HCT116 (cell line): ENCODE results near the gene ALCAM. TPM values are rescaled to one million over a fixed set of nuclear protein-coding genes. Genes with fewer than 3 reads are reported as not detected.

Experiments used
- ATAC-seq: fragments of 200-7000 bp; cut with Tn5 transposase; 2 replicates; pipeline ENCODE4 v1.9.1; 2020; ENCODE audit warnings: mild to moderate bottlenecking, moderate library complexity
- BruUV-seq: library from RNA; stranded (reverse); fragments of 400-500 nt; replicated peaks from 2 replicates; lab custom pipeline; 2021; lab: Mats Ljungman, UMichigan
- CTCF ChIA-PET: fragments of 300-600 bp; sonication (Branson Sonifier 250); formaldehyde crosslinking; loops from one replicate; lab custom pipeline; 2021; ENCODE audit warnings: antibody characterized with exemption; lab: Charles Lee
- POLR2A ChIA-PET: fragments of 300-600, 350-600 bp; sonication (Branson Sonifier 250); formaldehyde crosslinking; loops from one replicate; lab custom pipeline; 2021; ENCODE audit warnings: antibody characterized with exemption; lab: Charles Lee
- RAD21 ChIA-PET, 2 experiments: fragments of 300-600 bp; sonication (Branson Sonifier 250); formaldehyde crosslinking; loops; one replicate each; lab custom pipeline; 2023; ENCODE audit warnings: low total read pairs in 2 of 2; ENCODE audit not compliant: uncharacterized antibody in 2 of 2, unreplicated experiment in 2 of 2, low non-redundant PET in 1 of 2; lab: Charles Lee
- DNase-seq: peaks from one replicate; pipeline ENCODE4 v3.0.0-alpha.2; 2010; ENCODE audit warnings: low read depth, low spot score
- H2AFZ ChIP-seq: fragments of 200-600 bp; shearing (Covaris generic), sonication (generic); 2 replicates; pipeline ENCODE4 v1.6.1; 2017; ENCODE audit warnings: low read depth, mixed run types, mixed read lengths, antibody characterized with exemption, low read length; ENCODE audit not compliant: poor library complexity, severe bottlenecking
- H3K27ac ChIP-seq: 2 replicates; pipeline ENCODE4 v1.5.1; 2012; ENCODE audit warnings: low read depth, low read length
- H3K27me3 ChIP-seq: fragments of 200-600 bp; sonication (generic); 2 replicates; pipeline ENCODE4 v1.6.1; 2016; ENCODE audit warnings: mixed run types, low read length, mixed read lengths; ENCODE audit not compliant: insufficient read depth
- H3K36me3 ChIP-seq, 2 experiments: fragments of 200-500 bp in 1 of 2; fragments of 200-600 bp in 1 of 2; sonication (Bioruptor generic) in 1 of 2; sonication (generic) in 1 of 2; 2 replicates each; pipeline versions ENCODE4 v1.5.1 to v1.6.1; 2014 to 2016; ENCODE audit warnings: low read length in 2 of 2, inconsistent platforms in 1 of 2, mixed read lengths in 1 of 2, mixed run types in 1 of 2; ENCODE audit not compliant: insufficient read depth in 2 of 2, control insufficient read depth in 1 of 2
- H3K4me1 ChIP-seq, 2 experiments: fragments of 200-600 bp in 1 of 2; sonication (generic) in 1 of 2; 2 replicates each; pipeline versions ENCODE4 v1.5.1 to v1.6.1; 2012 to 2017; ENCODE audit warnings: low read length in 2 of 2, inconsistent platforms in 1 of 2, mild to moderate bottlenecking in 1 of 2, mixed read lengths in 1 of 2, mixed run types in 1 of 2, moderate library complexity in 1 of 2; ENCODE audit not compliant: insufficient read depth in 2 of 2, control insufficient read depth in 1 of 2
- H3K4me2 ChIP-seq: fragments of 200-600 bp; sonication (generic); 2 replicates; pipeline ENCODE4 v1.6.1; 2017; ENCODE audit warnings: mixed run types, low read length, mixed read lengths
- H3K4me3 ChIP-seq, 2 experiments: fragments of 200-600 bp in 1 of 2; sonication (generic) in 1 of 2; replicated peaks in 1 of 2; 2 replicates each; pipeline ENCODE4 v1.5.1; 2011 to 2016; ENCODE audit warnings: low read length in 2 of 2, control low read depth in 1 of 2, low read depth in 1 of 2, mild to moderate bottlenecking in 1 of 2, mixed read lengths in 1 of 2, mixed run types in 1 of 2
- H3K79me2 ChIP-seq: fragments of 200-600 bp; sonication (generic); 2 replicates; pipeline ENCODE4 v1.6.1; 2017; ENCODE audit warnings: mild to moderate bottlenecking, mixed run types, low read length, moderate library complexity, mixed read lengths; ENCODE audit not compliant: insufficient read depth
- H3K9ac ChIP-seq: fragments of 200-600 bp; sonication (generic); 2 replicates; pipeline ENCODE4 v1.6.1; 2016; ENCODE audit warnings: low read length, mixed read lengths
- H3K9me2 ChIP-seq: fragments of 200-600 bp; sonication (generic), shearing (Covaris generic); 2 replicates; pipeline ENCODE4 v1.6.1; 2017; ENCODE audit warnings: mixed run types, mild to moderate bottlenecking, moderate library complexity; ENCODE audit not compliant: insufficient read depth
- H3K9me3 ChIP-seq, 2 experiments: fragments of 200-500 bp in 1 of 2; fragments of 200-600 bp in 1 of 2; sonication (Bioruptor generic) in 1 of 2; sonication (generic) in 1 of 2; 2 replicates each; pipeline ENCODE4 v1.6.1; 2014 to 2017; ENCODE audit warnings: low read length in 2 of 2, mixed read lengths in 2 of 2, inconsistent platforms in 1 of 2, low read depth in 1 of 2, mild to moderate bottlenecking in 1 of 2, mixed run types in 1 of 2, moderate library complexity in 1 of 2; ENCODE audit not compliant: control insufficient read depth in 1 of 2, insufficient read depth in 1 of 2
- H4K20me1 ChIP-seq: fragments of 200-600 bp; sonication (generic), shearing (Covaris generic); 2 replicates; pipeline ENCODE4 v1.6.1; 2017; ENCODE audit warnings: mixed run types, mild to moderate bottlenecking, moderate library complexity; ENCODE audit not compliant: insufficient read depth
- ATF3 ChIP-seq: IDR thresholded peaks from 2 replicates; pipeline ENCODE4 v1.6.1; 2012
- CBX3 ChIP-seq: IDR thresholded peaks from 2 replicates; pipeline ENCODE4 v1.6.1; 2012; ENCODE audit warnings: low read depth
- CTCF ChIP-seq, 3 experiments: fragments of 200-600 bp in 1 of 3; sonication (generic) in 1 of 3; IDR thresholded peaks in 2 of 3; conservative IDR thresholded peaks in 1 of 3; 2 replicates each; pipeline ENCODE4 v1.5.1; 2012 to 2017; ENCODE audit warnings: low read depth in 2 of 3, low read length in 2 of 3, antibody characterized with exemption in 1 of 3, borderline replicate concordance in 1 of 3, control low read depth in 1 of 3, mild to moderate bottlenecking in 1 of 3, mixed read lengths in 1 of 3, mixed run types in 1 of 3, moderate library complexity in 1 of 3; ENCODE audit not compliant: insufficient read depth in 1 of 3
- EGR1 ChIP-seq: IDR thresholded peaks from 2 replicates; pipeline ENCODE4 v1.6.1; 2012; ENCODE audit warnings: low read depth
- EZH2 ChIP-seq: fragments of 200-600 bp; sonication (generic); IDR thresholded peaks from 2 replicates; pipeline ENCODE4 v1.6.1; 2017; ENCODE audit warnings: antibody characterized with exemption, mixed run types
- EZH2phosphoT487 ChIP-seq: fragments of 200-600 bp; IDR thresholded peaks from 2 replicates; pipeline ENCODE4 v1.6.1; 2018; ENCODE audit warnings: antibody characterized with exemption, borderline replicate concordance
- MAX ChIP-seq: IDR thresholded peaks from 2 replicates; pipeline ENCODE4 v1.6.1; 2012
- POLR2A ChIP-seq: IDR thresholded peaks from 2 replicates; pipeline ENCODE4 v1.7.0; 2011; ENCODE audit warnings: borderline replicate concordance; ENCODE audit not compliant: insufficient read depth, insufficient read length; ENCODE audit errors: extremely low read depth
- REST ChIP-seq: IDR thresholded peaks from 2 replicates; pipeline ENCODE4 v1.6.1; 2012; ENCODE audit warnings: low read depth
- SIN3A ChIP-seq: IDR thresholded peaks from 2 replicates; pipeline ENCODE4 v1.6.1; 2012; ENCODE audit warnings: low read depth
- SP1 ChIP-seq: IDR thresholded peaks from 2 replicates; pipeline ENCODE4 v1.6.1; 2012; ENCODE audit warnings: low read depth
- TCF7L2 ChIP-seq: IDR thresholded peaks from 2 replicates; pipeline ENCODE4 v1.7.0; 2011; ENCODE audit warnings: borderline replicate concordance, inconsistent platforms; ENCODE audit not compliant: insufficient read depth, insufficient read length; ENCODE audit errors: extremely low read depth
- ZBTB33 ChIP-seq: IDR thresholded peaks from 2 replicates; pipeline ENCODE4 v1.6.1; 2011; ENCODE audit warnings: mild to moderate bottlenecking, low read length, moderate library complexity; ENCODE audit not compliant: insufficient replicate concordance; ENCODE audit errors: extremely low read depth
- ZFX ChIP-seq: fragments of 450-650 bp; IDR thresholded peaks from 2 replicates; pipeline ENCODE4 v1.6.1; 2017
- ZNF274 ChIP-seq: fragments of 200-500 bp; sonication (Bioruptor generic); IDR thresholded peaks from 2 replicates; pipeline ENCODE4 v1.6.1; 2014; ENCODE audit warnings: mild to moderate bottlenecking, low read depth, low read length, inconsistent platforms
- intact Hi-C: fragments of 100-400 bp; cut with micrococcal nuclease; formaldehyde crosslinking; loops from 2 replicates; pipeline ENCODE4 v1.10.0; 2022
- total RNA-seq: library from RNA; stranded (reverse); gene quantifications from one replicate; pipeline ENCODE4 v1.2.1, GENCODE V29; 2021; ENCODE audit not compliant: unreplicated experiment

ALCAM gene
- total RNA-seq, 1 experiment from 2014 or later, result 56.7 TPM

GRCh38 chr3:105414841-105415240, 48.1 kb downstream of the ALCAM start:
- no peaks in the 10 kb centered on the region for H3K4me1 ChIP-seq
- no peak overlapping the region for H2AFZ ChIP-seq
- intact Hi-C loops, result no loop called here
- ChIA-PET POLR2A (no interaction called here), CTCF (no interaction called here), RAD21 (no interaction called here)
- peaks cover 29% of the 10 kb centered on the region for H3K79me2 ChIP-seq
- no peaks in the 10 kb centered on the region for H3K36me3 ChIP-seq
- H3K9ac ChIP-seq, result no peak overlapping the region
- no peak overlapping the region for H3K27ac ChIP-seq
- no peak overlapping the region for H3K4me3 ChIP-seq
- ATAC-seq, result no peak
- no peaks in the 10 kb centered on the region for H3K9me3 ChIP-seq
- H3K9me2 ChIP-seq, result no peaks in the 10 kb centered on the region
- no peak for TF ChIP-seq MAX
- no peak for TF ChIP-seq EZH2phosphoT487
- no peak for TF ChIP-seq ATF3
- no peak for TF ChIP-seq ZBTB33
- no peak for TF ChIP-seq CBX3
- TF ChIP-seq SP1, result no peak
- TF ChIP-seq POLR2A, result no peak
- no peak for TF ChIP-seq EZH2
- TF ChIP-seq ZNF274, result no peak
- no peak for TF ChIP-seq TCF7L2
- no peak for TF ChIP-seq SIN3A
- no peak for TF ChIP-seq REST
- TF ChIP-seq EGR1, result no peak
- no peak for TF ChIP-seq CTCF (IDR thresholded peaks at IDR 0.05 in 2 of 3, conservative IDR thresholded peaks at IDR 0.05 in 1 of 3; ENCODE audit: borderline replicate concordance in 1 of 3, insufficient read depth in 1 of 3, low read depth in 2 of 3, low read length in 2 of 3)
- TF ChIP-seq ZFX, result no peak
- no peak overlapping the region for H3K4me2 ChIP-seq
- no peak for DNase-seq
- H4K20me1 ChIP-seq, result no peaks in the 10 kb centered on the region
- no peaks in the 10 kb centered on the region for H3K27me3 ChIP-seq
- no TSS peak for BruUV-seq
